Measurements from ENCODE around the gene WWP2.

The WWP2 gene

DNA sequence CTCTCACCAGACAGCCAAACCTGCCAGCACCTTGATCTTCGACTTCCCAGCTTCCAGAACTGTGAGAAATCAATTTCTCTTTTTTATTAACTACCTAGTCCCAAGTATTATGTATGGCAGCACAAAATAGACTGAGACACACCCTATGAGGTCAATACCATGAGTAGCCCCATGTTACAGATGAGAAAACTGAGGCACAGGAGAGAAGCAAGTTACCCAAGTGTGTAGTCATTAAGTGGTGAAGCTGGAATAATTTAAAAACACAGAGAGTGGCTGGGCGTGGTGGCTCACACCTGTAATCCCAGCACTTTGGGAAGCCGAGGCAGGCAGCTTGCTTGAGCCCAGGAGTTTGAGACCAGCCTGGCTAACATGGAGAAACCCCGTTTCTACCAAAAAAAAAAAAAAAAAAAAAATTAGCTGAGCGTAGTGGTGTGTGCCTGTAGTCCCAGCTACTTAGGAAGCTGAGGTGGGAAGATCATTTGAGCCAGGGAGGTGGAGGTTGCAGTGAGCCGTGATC is 40.6 kb upstream of the WWP2 start:
- TF ChIP-seq TARDBP (IDR thresholded peaks at IDR 0.05) (no peak), CTBP1 (IDR thresholded peaks at IDR 0.05; ENCODE audit: borderline replicate concordance) (no peak), FOXA1 (IDR thresholded peaks at IDR 0.05) (no peak), SP1 (IDR thresholded peaks at IDR 0.05) (no peak), L3MBTL2 (conservative IDR thresholded peaks at IDR 0.05) (no peak), SUZ12 (IDR thresholded peaks at IDR 0.05) (no peak), ELF4 (IDR thresholded peaks at IDR 0.05) (no peak), FOXK2 (IDR thresholded peaks at IDR 0.05) (no peak), LEF1 (IDR thresholded peaks at IDR 0.05; ENCODE audit: borderline replicate concordance) (no peak), ZNF384 (IDR thresholded peaks at IDR 0.05) (no peak), ARNT (IDR thresholded peaks at IDR 0.05) (no peak)
- no peak for DNase-seq (ENCODE audit: extremely low spot score)
- POLR2A ChIA-PET, result interaction anchor here (2.3 kb wide), 1 partner anchor 33 kb away, joined by 8 read pairs; the partner anchor contains the start of gene NOB1
- CTCF ChIA-PET, result interaction anchor here (1.5 kb wide), 1 partner anchor 33 kb away, joined by 6 read pairs; the partner anchor contains the start of gene NOB1

DNA sequence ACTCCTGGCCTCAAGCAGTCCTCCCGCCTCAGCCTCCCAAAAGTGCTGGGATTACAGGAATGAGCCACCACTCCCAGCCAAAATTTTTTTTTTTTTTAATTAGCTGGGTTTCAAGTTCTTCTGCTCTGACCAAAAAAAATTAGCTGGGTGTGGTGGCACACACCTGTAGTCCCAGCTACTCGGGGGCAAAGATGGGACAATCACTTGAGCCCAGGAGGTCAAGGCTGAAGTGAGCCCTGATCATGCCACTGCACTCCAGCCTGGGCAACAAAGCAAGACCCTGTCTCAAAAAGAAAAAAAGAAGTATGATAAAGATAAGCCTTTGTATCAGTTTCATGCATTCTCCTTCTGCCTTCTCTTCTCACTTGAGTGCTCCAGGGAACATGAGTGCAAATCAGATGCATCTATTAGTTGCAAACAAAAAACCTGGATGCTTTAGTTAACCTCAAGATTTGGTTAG is 37.7 kb upstream of the WWP2 start:
- CTCF ChIA-PET, result interaction anchor here (1.4 kb wide), 1 partner anchor 30 kb away, joined by 3 read pairs; the partner anchor contains the start of gene NOB1
- DNase-seq (ENCODE audit: extremely low spot score), result no peak
- TF ChIP-seq FOXM1 (IDR thresholded peaks at IDR 0.05; ENCODE audit: borderline replicate concordance) (no peak), BHLHE40 (IDR thresholded peaks at IDR 0.05; ENCODE audit: borderline replicate concordance) (no peak), NFRKB (IDR thresholded peaks at IDR 0.05) (no peak), FOXA1 (IDR thresholded peaks at IDR 0.05) (no peak), LEF1 (IDR thresholded peaks at IDR 0.05; ENCODE audit: borderline replicate concordance) (no peak), SP1 (IDR thresholded peaks at IDR 0.05) (no peak)
- POLR2A ChIA-PET, result interaction anchor here (0.9 to 3.2 kb wide), 3 partner anchors 15 to 38 kb away, joined by 3 to 25 read pairs (median 4); partner anchors contain the start of gene NOB1

DNA sequence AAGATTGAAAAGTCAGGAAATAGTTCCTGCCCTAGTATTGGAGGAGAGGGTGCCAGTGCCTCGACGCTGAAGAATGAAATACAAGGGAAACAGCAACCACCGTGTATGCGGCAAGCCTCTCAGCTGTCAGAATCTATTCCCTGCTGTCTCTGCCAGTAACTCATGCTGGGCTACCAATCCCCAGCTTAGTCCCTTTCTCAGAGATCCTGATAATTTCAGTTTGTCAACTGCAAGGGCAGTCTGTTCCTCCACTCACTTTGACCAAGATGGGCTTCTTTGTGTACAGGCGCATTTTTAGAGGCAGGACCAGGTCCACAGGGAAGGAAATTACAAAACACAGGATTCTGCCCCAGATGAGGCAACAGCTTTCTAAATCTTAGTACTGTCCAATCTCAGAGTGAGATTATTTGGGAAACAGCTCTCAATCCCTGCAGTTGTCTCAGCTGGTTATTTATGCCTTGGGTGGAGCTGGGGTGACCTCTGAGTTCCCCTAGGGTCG is 37.1 kb upstream of the WWP2 start:
- no peak for TF ChIP-seq TARDBP (IDR thresholded peaks at IDR 0.05)
- TF ChIP-seq CTBP1 (IDR thresholded peaks at IDR 0.05; ENCODE audit: borderline replicate concordance), result no peak
- TF ChIP-seq FOXM1 (IDR thresholded peaks at IDR 0.05; ENCODE audit: borderline replicate concordance), result no peak
- no peak for TF ChIP-seq FOXK2 (IDR thresholded peaks at IDR 0.05)
- no peak for TF ChIP-seq SUZ12 (IDR thresholded peaks at IDR 0.05)
- TF ChIP-seq ARNT (IDR thresholded peaks at IDR 0.05), result no peak
- no peak for TF ChIP-seq L3MBTL2 (conservative IDR thresholded peaks at IDR 0.05)
- no peak for TF ChIP-seq LEF1 (IDR thresholded peaks at IDR 0.05; ENCODE audit: borderline replicate concordance)
- no peak for TF ChIP-seq ELF4 (IDR thresholded peaks at IDR 0.05)
- no peak for TF ChIP-seq FOXA1 (IDR thresholded peaks at IDR 0.05)
- TF ChIP-seq, protein P1, sequence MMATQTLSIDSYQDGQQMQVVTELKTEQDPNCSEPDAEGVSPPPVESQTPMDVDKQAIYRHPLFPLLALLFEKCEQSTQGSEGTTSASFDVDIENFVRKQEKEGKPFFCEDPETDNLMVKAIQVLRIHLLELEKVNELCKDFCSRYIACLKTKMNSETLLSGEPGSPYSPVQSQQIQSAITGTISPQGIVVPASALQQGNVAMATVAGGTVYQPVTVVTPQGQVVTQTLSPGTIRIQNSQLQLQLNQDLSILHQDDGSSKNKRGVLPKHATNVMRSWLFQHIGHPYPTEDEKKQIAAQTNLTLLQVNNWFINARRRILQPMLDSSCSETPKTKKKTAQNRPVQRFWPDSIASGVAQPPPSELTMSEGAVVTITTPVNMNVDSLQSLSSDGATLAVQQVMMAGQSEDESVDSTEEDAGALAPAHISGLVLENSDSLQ (IDR thresholded peaks at IDR 0.05), result no peak
- no peak for TF ChIP-seq SP1 (IDR thresholded peaks at IDR 0.05)
- TF ChIP-seq BHLHE40 (IDR thresholded peaks at IDR 0.05; ENCODE audit: borderline replicate concordance), result no peak
- no peak for DNase-seq (ENCODE audit: extremely low spot score)
- ChIA-PET CTCF (interaction anchor here (1.6 kb wide), 1 partner anchor 16 kb away, joined by 5 read pairs; no protein-coding TSS in a partner anchor), POLR2A (interaction anchor here (1.1 to 3.2 kb wide), 3 partner anchors 12 to 29 kb away, joined by 3 to 25 read pairs (median 5); partner anchors contain the start of gene NOB1)

DNA sequence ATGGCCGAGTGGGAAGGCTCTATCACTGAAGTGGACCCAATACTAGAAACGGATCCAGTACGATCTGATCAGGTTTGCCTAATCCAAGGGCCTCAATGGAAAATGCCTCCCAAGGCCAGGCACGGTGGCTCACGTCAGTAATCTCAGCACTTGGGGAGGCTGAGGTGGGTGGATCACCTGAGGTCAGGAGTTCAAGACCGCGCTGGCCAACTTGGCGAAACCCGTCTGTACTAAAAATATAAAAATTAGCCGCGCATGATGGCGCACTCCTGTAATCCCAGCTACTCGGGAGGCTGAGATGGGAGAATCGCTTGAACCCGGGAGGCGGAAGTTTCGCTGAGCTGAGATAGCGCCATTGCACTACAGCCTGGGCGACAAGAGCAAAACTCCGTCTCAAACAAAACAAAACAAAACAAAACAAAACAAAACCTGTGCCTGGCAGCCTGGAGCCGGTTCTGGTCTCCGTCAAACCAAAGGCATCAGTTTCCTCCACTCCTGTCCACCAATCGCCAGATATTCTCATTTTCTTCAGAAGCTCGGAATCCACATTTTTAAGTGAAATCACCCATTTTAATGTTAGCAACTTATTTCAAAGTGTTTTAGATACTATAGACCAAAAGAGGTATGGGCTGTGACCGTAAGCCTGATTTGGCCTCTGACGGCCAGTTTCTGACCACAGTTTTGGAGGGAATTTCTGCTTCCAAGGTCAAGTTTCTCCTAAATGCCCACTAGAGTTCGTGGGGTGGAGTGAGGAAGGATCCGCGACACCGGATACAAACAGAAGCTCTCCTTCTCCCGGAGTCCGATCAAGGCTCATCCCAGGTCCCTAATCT is 36.4 kb upstream of the WWP2 start:
- POLR2A ChIA-PET, result interaction anchor here (1.0 to 3.2 kb wide), 5 partner anchors 9 to 28 kb away, joined by 3 to 25 read pairs (median 4); partner anchors contain the start of gene NOB1
- TF ChIP-seq FOXK2 (IDR thresholded peaks at IDR 0.05), result no peak
- TF ChIP-seq CTBP1 (IDR thresholded peaks at IDR 0.05; ENCODE audit: borderline replicate concordance), result no peak
- no peak for TF ChIP-seq NFRKB (IDR thresholded peaks at IDR 0.05)
- no peak for TF ChIP-seq FOXM1 (IDR thresholded peaks at IDR 0.05; ENCODE audit: borderline replicate concordance)
- no peak for TF ChIP-seq SUZ12 (IDR thresholded peaks at IDR 0.05)
- TF ChIP-seq L3MBTL2 (conservative IDR thresholded peaks at IDR 0.05), result no peak
- TF ChIP-seq, protein P1 (IDR thresholded peaks at IDR 0.05), result no peak
- TF ChIP-seq ARNT (IDR thresholded peaks at IDR 0.05), result no peak
- TF ChIP-seq HDGF (IDR thresholded peaks at IDR 0.05; ENCODE audit: borderline replicate concordance), result no peak
- TF ChIP-seq SP1 (IDR thresholded peaks at IDR 0.05), result no peak
- TF ChIP-seq ZNF384 (IDR thresholded peaks at IDR 0.05), result no peak
- TF ChIP-seq FOXA1 (IDR thresholded peaks at IDR 0.05), result no peak
- no peak for TF ChIP-seq TARDBP (IDR thresholded peaks at IDR 0.05)
- no peak for TF ChIP-seq BHLHE40 (IDR thresholded peaks at IDR 0.05; ENCODE audit: borderline replicate concordance)
- TF ChIP-seq LEF1 (IDR thresholded peaks at IDR 0.05; ENCODE audit: borderline replicate concordance), result no peak
- TF ChIP-seq ELF4 (IDR thresholded peaks at IDR 0.05), result no peak
- CTCF ChIA-PET, result interaction anchor here (1.6 kb wide), 1 partner anchor 17 kb away, joined by 5 read pairs; no protein-coding TSS in a partner anchor
- DNase-seq (ENCODE audit: extremely low spot score), result no peak

DNA sequence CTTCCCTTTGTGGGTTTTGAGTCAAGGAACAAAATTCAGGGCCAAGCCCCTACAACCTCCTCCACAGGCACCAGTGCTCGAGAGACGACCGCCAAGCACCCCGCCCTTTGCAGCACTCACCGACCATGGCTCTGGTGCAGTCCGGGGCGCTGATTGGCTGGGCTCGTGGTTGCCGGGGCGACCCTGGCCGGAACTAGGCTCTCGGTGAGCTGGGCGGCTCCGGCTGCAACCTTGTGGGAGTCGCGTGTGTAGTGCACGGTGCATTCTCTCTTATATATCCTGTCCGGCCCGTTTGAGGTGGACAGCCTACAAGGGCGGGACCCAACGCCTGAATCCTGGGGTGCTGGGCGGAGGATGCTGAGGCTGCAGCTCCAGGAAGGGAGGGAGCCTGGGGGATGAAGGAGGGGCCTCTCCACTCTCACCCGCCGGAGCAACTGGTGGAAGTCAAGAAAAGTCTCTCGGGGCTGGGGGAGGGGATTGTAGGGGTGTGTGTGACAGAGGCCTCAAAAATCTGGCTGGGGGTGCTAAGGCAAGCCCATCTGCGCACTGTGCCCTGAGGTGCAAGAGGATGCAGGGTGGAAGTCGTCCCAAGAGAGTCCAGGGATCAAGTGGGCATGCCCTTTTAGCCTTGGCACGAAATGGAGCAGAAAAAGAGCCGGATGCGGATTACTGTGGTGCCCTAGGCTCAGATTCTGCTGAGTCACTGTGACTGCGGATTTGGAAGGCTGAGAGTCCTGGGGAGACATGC is 35.6 kb upstream of the WWP2 start, which contains the start of gene NQO1:
Gene NQO1 (minus strand): TSS at position 248 of the 748 bp plus-strand sequence. CDS start 121 bp downstream, at position 127.
- POLR2A ChIA-PET, result interaction anchor here (1.0 to 3.2 kb wide), 5 partner anchors 10 to 28 kb away, joined by 3 to 25 read pairs (median 4); partner anchors contain the start of gene NOB1
- DNase-seq (ENCODE audit: extremely low spot score), result peak; percentile 93
- CTCF ChIA-PET, result interaction anchor here (1.6 kb wide), 1 partner anchor 17 kb away, joined by 5 read pairs; no protein-coding TSS in a partner anchor

More for the DNA sequence above, 35.6 kb upstream of the WWP2 start, which contains the start of gene NQO1:
- no peak for TF ChIP-seq TARDBP (IDR thresholded peaks at IDR 0.05)
- peak; percentile 65 for TF ChIP-seq L3MBTL2 (conservative IDR thresholded peaks at IDR 0.05)

All from HEK293T (cell line).